ENCODE measurements around the gene IFT20. TPM values are rescaled to one million over a fixed set of nuclear protein-coding genes. Genes with fewer than 3 reads are reported as not detected.

IFT20 gene
- total and polyA plus RNA-seq, 9 of the 15 experiments (the other 6 are each of a cell fraction or from before 2014, with no cell fraction given) = 11.2 to 38.6 (median 20.1) TPM

DNA sequence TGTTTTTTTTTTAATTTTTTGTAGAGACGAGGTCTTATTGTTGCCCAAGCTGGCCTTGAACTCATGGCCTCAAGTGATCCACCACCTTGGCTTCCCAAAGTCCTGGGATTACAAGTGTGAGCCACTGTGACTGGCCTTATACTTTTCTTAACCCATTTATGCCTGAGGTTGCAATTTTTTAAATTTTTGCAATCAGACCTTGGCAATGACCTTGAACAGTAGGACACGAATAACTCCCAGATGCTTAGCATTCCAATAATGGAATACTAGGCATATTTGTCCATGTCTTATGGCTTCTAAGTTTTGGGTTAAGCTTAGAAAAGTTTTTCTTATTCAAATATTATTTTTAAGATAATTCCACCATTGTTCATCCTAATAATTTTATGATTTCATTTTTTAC lies 44.6 kb downstream of the IFT20 start (continued):
- TF ChIP-seq, protein P1, sequence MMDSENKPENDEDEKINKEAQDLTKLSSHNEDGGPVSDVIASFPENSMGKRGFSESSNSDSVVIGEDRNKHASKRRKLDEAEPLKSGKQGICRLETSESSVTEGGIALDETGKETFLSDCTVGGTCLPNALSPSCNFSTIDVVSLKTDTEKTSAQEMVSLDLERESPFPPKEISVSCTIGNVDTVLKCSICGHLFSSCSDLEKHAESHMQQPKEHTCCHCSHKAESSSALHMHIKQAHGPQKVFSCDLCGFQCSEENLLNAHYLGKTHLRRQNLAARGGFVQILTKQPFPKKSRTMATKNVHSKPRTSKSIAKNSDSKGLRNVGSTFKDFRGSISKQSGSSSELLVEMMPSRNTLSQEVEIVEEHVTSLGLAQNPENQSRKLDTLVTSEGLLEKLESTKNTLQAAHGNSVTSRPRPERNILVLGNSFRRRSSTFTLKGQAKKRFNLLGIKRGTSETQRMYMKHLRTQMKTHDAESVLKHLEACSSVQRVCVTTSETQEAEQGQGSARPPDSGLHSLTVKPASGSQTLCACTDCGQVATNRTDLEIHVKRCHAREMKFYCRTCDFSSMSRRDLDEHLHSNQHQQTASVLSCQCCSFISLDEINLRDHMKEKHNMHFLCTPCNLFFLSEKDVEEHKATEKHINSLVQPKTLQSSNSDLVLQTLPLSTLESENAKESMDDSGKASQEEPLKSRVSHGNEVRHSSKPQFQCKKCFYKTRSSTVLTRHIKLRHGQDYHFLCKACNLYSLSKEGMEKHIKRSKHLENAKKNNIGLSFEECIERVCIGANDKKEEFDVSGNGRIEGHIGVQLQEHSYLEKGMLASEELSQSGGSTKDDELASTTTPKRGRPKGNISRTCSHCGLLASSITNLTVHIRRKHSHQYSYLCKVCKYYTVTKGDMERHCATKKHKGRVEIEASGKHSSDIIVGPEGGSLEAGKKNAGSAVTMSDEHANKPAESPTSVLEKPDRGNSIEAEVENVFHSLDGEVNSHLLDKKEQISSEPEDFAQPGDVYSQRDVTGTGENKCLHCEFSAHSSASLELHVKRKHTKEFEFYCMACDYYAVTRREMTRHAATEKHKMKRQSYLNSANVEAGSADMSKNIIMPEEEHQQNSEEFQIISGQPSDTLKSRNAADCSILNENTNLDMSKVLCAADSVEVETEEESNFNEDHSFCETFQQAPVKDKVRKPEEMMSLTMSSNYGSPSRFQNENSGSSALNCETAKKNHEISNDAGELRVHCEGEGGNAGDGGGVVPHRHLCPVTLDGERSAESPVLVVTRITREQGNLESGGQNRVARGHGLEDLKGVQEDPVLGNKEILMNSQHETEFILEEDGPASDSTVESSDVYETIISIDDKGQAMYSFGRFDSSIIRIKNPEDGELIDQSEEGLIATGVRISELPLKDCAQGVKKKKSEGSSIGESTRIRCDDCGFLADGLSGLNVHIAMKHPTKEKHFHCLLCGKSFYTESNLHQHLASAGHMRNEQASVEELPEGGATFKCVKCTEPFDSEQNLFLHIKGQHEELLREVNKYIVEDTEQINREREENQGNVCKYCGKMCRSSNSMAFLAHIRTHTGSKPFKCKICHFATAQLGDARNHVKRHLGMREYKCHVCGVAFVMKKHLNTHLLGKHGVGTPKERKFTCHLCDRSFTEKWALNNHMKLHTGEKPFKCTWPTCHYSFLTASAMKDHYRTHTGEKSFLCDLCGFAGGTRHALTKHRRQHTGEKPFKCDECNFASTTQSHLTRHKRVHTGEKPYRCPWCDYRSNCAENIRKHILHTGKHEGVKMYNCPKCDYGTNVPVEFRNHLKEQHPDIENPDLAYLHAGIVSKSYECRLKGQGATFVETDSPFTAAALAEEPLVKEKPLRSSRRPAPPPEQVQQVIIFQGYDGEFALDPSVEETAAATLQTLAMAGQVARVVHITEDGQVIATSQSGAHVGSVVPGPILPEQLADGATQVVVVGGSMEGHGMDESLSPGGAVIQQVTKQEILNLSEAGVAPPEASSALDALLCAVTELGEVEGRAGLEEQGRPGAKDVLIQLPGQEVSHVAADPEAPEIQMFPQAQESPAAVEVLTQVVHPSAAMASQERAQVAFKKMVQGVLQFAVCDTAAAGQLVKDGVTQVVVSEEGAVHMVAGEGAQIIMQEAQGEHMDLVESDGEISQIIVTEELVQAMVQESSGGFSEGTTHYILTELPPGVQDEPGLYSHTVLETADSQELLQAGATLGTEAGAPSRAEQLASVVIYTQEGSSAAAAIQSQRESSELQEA (IDR thresholded peaks at IDR 0.05; ENCODE audit: low read depth) = no peak
- TF ChIP-seq, protein P2, sequence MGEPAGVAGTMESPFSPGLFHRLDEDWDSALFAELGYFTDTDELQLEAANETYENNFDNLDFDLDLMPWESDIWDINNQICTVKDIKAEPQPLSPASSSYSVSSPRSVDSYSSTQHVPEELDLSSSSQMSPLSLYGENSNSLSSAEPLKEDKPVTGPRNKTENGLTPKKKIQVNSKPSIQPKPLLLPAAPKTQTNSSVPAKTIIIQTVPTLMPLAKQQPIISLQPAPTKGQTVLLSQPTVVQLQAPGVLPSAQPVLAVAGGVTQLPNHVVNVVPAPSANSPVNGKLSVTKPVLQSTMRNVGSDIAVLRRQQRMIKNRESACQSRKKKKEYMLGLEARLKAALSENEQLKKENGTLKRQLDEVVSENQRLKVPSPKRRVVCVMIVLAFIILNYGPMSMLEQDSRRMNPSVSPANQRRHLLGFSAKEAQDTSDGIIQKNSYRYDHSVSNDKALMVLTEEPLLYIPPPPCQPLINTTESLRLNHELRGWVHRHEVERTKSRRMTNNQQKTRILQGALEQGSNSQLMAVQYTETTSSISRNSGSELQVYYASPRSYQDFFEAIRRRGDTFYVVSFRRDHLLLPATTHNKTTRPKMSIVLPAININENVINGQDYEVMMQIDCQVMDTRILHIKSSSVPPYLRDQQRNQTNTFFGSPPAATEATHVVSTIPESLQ (CRISPR knock-in tag; IDR thresholded peaks at IDR 0.05) = no peak
- no peak for TF ChIP-seq TEAD4 (IDR thresholded peaks at IDR 0.05; ENCODE audit: low read length)
- TF ChIP-seq TEAD4 (CRISPR knock-in tag; IDR thresholded peaks at IDR 0.05; ENCODE audit: borderline replicate concordance) = no peak
- TF ChIP-seq C11orf30 (IDR thresholded peaks at IDR 0.05; ENCODE audit: low read depth) = peak; percentile 8; the same call in 1 of the 2 replicates
- no peak for TF ChIP-seq EZH2 (IDR thresholded peaks at IDR 0.05; ENCODE audit: borderline replicate concordance, low read depth, low read length)

Data from K562 (cell line).